HG02798 (cell line): Measurements from ENCODE around the gene SALL1.

Experiments
- ATAC-seq: cut with Tn5 transposase; IDR thresholded peaks from one replicate; pipeline ENCODE4 v1.9.1; 2021; ENCODE audit warnings: mild to moderate bottlenecking; ENCODE audit not compliant: unreplicated experiment, poor library complexity

Gene SALL1

GRCh38 chr16:51150888-51151320, at the start of gene SALL1:
Gene SALL1 (minus strand): TSS chr16:51151270. CDS start chr16:51151241, 29 bp downstream.
- no peak for ATAC-seq

DNA sequence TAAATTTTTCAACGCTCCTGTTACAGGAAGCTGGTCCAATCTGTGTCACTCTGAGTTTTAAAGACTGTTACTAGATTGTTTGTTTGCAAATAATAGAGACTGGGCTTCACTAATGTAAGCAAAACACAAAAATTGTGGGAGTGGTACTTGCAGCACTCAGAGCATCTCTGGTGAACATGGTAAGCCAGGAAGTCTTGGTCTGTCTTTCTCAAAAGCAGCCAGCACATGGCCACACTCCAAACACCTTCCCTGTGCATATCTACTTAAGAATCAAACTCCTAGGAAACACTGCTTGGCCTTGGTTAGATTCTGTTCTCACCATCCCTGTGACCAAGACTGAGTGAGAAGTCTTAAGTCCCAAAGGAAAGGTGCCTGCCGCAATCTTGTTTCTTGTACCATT, 49.7 kb upstream of the SALL1 start:
- no peak for ATAC-seq

DNA sequence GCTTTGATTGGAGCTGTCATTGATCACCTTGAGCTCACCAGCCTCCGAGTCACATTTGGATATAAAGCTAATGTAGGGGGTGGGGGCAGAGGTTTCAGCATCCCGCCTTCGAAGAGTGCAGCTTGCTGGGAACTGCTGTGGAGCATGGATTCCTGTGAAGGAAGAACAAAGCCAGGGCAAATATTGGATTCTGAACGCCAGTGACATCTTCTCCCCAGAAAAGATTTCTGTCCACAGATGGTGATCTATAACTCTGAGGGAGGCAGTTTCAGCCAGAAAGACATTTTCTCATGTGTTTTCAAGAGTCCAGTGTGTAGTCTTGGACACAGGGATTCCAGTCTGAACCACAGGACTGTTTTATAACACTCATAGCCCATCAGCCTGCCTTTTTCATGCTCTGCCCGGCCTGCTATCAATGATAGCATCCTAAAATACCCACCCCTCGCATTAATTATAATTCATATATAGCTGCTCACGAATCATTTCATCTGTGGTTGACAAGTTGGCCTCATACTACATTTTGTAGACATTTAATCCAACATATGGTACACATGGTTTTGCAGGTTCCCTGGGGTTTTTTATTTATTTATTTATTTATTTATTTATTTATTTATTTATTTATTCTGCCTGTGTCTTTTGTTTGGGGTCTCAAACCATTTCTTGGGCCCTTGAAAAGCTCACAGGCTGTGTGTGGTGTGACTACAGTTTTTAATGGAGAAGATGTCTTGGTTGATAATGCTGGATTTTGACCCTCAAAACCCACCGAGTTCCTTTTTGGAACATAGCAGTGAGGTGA, 47.1 kb upstream of the SALL1 start:
- no peak for ATAC-seq

DNA sequence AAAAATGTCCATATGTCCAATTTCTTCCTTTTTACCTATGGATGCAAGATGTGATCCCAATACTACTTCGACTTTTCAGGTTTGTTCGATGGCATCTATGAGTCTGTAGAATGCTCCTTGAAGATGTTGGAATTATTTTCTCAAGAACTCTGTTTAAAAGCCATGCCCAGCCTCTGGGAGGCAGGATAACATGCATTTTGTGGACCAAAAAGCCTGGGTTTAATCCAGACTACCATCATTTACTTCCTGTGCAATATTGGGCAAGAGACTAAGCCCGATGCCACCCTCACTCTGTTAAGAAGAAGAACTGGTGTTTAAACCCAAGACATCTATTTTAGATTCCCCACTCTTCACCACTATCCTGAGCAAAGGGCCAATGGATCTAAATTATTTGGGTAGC, 42.8 kb upstream of the SALL1 start:
- no peak for ATAC-seq

- no peak for ATAC-seq
These were observed 33.8 kb upstream of the SALL1 start for GRCh38 chr16:51184702-51185433.

DNA sequence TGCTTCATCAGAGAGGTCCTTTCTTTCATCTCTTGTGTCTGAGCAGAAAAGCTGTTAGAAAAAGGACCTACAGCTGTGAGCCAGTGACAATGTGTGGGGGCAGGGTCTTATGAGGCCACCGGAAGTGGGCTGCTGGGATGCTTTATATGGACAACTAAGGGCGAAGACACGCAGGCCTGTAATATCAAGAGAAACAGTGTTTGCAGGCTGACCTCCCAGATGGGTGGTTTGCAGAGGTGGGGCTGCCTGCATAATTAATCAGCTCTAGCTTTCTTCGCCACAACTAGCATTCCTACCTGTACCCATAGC, 30.4 kb upstream of the SALL1 start:
- ATAC-seq, result no peak

GRCh38 chr16:51180719-51181502, 29.8 kb upstream of the SALL1 start:
- ATAC-seq, result no peak

DNA sequence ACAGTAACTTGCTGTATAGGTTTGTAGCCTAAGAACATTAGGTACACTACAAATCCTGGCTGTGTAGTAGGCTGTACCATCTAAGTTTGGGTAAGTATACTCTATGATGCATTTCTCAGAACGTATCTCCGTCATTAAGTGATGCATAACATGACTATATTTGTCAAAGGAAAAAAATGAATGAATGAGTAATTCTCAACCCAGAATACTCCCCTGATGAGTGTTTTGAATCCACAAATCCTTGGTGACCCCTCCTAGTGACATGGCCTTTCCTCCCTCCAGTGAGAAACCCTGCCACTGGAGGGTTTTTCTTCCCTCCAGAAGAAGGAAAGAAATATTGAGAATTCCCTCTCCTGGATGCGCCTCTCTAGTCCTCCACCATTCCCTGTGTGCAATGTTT, 24.0 kb upstream of the SALL1 start:
- no peak for ATAC-seq

GRCh38 chr16:51172368-51172767, 21.3 kb upstream of the SALL1 start:
- ATAC-seq, result no peak

DNA sequence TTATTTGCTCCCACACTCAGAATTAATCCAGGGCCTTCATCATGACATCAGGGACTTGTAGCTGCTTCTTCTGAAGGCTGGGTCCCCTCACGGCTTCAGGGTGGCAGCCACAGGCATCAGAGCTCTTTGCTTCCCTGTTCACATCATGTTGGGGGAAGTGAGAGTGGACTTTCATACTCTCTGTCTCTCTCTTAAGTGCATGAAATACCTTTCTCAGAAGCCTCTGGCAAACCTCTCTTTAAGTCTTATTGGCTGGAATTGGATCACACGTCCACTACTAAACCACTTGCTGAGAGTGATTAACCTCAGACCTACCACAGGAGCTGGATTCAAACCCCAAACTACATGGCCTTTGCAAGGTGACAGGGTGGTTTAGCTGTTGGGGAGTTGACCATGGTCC, 17.7 kb upstream of the SALL1 start:
- ATAC-seq, result no peak

GRCh38 chr16:51167170-51167895, 16.3 kb upstream of the SALL1 start:
- no peak for ATAC-seq

DNA sequence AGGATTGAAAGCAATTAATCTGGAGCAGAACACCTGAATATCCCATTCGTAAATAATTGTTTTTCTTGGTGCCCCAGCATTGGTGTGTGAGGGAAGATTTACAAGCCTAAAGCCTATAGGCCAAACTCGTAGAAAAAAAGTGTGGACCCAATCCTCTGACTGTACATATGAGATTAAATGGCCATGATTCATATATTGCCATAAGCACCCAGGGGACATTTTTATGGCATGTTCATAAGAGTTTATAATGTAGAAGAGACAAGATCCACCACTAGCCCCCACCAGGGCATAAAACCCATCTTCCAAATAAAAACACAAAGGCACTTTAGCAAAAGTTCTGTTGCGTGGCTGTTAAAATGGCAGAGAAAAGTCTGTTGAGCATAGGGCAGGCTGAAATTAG, 15.5 kb upstream of the SALL1 start:
- no peak for ATAC-seq

GRCh38 chr16:51166091-51166490, 15.0 kb upstream of the SALL1 start:
- ATAC-seq, result no peak

GRCh38 chr16:51165043-51165442, 14.0 kb upstream of the SALL1 start:
- no peak for ATAC-seq

GRCh38 chr16:51164574-51164973, 13.5 kb upstream of the SALL1 start:
- ATAC-seq, result no peak

- no peak for ATAC-seq
These were observed 13.0 kb upstream of the SALL1 start for GRCh38 chr16:51163894-51164566.

- ATAC-seq, result no peak
These were observed 12.3 kb upstream of the SALL1 start for GRCh38 chr16:51163366-51163765.

DNA sequence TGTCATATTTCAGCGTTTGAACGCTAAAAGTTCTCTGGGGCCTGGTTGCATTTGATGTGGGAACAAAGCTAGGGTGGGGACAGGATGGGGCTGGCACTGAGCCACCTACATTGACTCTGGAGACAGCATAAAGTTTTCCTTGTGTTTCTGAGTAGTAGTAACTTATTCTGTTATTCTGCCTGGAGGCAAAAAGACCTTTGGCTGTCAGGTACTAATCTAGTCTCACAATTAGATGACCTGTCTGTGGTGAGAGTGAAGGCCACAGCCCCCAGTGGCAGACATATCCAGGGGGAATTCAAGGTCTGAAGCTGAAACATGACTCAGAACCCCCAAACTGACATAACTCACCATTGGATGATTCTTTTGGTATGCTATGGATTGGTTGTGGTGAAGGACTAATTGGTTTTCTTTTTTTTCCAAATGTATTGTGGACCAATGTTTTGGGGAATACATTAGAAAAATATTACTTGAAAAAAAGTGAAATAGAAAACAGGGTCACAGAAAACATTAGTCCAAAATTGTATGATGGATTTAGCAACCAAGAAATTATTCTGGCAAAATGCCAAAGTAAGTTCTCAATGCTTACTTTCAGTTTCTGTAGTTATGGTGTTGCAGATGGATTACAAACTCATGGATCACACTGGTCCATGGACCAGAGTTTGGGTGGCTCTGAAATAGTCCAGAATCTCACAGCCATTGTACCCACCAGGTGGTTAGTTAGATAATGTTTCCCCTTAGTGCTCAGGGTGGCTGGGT, 10.5 kb upstream of the SALL1 start:
- ATAC-seq, result no peak

GRCh38 chr16:51159865-51160264, 8.8 kb upstream of the SALL1 start:
- no peak for ATAC-seq
